ENCODE measurements around the gene PGAP6.
"Not testable (repeated sequence)": the region's sequence is repeated elsewhere in the genome, so short reads cannot be mapped to it uniquely, and the experiment has no call there.

The PGAP6 gene

GRCh38 chr16:401468-402348, 19.9 kb upstream of the PGAP6 start, which contains the start of gene DECR2:
TSS of gene DECR2 (plus strand) at chr16:401885. CDS start at chr16:401964, 79 bp downstream.
- peak; percentile 99 to 100 for DNase-seq

GRCh38 chr16:400061-400591, 18.3 kb upstream of the PGAP6 start:
- DNase-seq = no peak

GRCh38 chr16:399340-400019, 17.7 kb upstream of the PGAP6 start:
- no peak for DNase-seq

DNA sequence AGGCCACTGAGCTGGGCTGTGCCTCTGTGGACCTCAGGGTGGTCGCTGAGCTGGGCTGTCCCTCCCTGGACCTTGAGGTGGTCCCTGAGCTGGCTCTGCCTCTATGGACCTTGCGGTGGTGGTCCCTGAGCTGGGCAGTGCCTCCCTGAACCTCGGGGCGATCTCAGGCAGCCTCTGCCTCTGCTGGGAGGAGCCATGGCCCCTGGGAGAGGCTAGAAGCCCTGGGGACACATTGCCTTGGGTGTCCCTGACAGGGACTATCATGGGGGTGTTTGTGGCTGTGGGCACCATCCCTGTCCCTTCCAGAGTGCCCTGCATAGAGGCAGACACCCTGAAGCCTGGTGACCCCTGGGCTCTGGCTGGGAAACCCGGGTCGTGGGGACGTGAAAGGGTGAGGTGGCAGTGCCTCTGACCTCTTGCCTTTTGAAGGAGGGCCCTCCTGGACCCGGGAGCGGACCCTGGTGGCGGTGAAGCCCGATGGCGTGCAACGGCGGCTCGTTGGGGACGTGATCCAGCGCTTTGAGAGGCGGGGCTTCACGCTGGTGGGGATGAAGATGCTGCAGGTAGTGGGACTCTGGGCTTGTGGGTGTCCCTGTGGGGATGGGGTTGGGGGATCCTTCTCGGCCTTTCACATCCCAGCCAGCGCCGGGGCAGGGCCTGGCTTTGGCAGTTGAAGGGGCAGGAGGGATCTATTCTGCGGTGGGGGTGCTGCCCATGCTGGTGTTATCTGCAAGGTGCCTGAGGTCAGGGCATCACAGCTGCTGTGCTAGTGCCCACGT, 17.0 kb upstream of the PGAP6 start:
- no peak for DNase-seq

- peak in 1 of 2 experiments; percentile 33 for DNase-seq
Measured at GRCh38 chr16:397736-398332, 16.1 kb upstream of the PGAP6 start.

DNA sequence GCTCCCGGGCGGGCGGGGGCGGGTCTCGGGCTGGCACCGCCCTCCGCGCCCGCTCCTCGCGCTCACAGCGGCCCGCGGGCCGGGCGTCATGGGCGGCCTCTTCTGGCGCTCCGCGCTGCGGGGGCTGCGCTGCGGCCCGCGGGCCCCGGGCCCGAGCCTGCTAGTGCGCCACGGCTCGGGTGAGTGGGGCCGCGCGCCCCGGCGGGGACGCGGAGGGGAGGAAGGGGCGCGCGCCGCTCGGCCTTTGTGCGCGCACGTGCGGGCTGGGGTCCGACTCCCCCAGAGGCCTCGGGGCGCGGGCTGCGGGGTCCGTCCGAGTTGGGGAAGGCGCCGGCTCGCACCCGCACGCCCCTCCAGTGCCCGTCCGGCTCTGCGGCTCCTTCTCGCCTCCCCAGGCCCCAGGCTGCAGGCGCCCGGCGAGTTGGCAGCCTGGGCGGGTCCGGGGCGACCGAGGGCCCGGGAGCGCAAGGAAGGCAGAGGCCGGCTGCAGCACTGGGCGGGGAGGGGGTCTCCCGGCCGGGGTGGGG, 15.4 kb upstream of the PGAP6 start, which contains the start of gene NME4:
NME4 (plus strand) TSS at position 65 of the 527 bp plus-strand sequence; CDS start at position 89, 24 bp downstream.
- no peak for DNase-seq

- no peak for DNase-seq
Measured at GRCh38 chr16:396605-397004, 14.8 kb upstream of the PGAP6 start.

GRCh38 chr16:396199-396598, 14.4 kb upstream of the PGAP6 start:
- no peak for DNase-seq

DNA sequence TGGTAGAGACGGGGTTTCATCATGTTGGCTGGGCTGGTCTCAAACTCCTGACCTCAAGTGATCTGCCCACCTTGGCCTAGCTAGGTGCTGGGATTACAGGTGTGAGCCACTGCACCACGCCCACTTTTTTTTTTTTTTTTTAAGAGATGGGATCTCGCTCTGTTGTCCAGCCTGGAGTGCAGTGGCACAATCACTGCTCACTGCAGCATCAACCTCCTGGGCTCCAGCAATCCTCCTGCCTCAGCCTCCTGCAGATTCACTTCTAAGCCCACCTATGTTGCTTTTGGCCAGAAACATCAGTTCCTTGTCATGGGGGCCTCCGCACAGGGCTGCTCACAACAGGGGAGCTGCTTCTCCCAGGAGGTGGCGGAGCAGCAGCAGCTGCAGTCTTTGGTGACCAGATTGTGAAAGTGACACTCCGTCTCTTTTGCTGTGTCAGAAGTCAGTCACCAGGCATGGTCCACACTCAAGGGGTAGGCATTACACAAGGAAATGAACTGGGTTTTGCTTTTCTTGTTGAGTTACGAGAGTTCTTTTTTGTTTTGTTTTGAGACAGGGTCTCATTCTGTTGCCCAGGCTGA, 10.8 kb upstream of the PGAP6 start:
- no peak for DNase-seq

DNA sequence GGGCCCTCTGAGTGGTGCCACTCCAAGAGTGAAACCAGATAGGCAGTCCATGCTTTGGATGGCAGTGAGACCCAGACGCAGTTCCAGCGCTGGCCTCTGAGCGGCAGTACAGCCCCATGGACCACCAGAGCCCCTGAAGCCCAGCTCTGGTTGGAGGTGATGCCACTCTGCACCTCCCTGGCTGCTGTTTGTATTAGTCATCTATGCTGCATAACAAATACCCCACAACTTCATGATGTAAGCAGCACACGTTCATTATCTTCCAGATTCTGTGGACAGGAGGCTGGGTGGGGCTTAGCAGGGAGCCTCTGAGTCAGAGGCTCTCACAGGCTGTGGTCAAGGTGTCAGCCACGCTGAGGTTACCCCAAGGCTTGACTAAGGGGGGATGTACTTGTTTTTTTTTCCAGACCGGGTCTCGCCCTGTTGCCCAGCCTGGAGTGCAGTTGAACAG, 10.1 kb upstream of the PGAP6 start:
- DNase-seq = peak; percentile 86 to 90

- no peak for DNase-seq
Measured at GRCh38 chr16:389352-389751, 7.6 kb upstream of the PGAP6 start.

DNA sequence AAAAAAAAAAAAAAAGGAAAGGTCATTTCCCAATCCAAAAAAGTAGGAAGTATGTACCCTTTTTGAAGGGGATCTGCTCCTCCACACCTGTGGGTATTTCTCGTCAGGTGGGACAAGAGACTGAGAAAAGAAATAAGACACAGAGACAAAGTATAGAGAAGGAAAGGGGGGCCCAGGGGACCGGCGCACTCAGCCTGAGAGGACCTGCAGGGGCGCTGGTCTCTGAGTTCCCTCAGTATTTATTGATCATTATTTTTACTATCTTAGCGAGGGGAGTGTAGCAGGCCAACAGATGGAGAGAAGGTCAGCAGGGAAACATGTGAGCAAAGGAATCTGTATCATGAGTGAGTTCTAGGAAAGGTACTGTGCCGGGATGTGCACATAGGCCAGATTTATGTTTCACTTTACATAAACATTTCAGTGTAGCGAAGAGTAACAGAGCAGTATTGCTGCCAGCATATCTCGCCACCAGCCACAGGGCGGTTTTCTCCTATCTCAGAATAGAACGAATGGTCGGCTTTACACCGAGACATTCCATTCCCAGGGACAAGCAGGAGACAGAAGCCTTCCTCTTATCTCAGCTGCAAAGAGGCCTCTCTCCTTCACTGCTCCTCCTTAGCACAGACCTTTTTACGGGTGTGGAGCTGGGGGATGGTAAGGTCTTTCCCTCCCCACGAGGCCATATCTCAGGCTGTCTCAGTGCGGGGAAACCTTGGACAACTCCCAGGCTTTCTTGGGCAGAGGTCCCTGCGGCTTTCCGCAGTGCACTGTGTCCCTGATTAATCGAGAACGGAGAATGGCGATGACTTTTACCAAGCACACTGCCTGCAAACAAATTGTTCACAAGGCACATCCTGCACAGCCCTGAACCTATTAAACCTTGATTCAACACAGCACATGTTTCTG, 6.2 kb upstream of the PGAP6 start:
- not testable (repeated sequence) for DNase-seq

GRCh38 chr16:386641-387156, 4.9 kb upstream of the PGAP6 start:
- DNase-seq = no peak

GRCh38 chr16:383326-384051, 1.7 kb upstream of the PGAP6 start:
- DNase-seq = peak; percentile 56 to 68

DNA sequence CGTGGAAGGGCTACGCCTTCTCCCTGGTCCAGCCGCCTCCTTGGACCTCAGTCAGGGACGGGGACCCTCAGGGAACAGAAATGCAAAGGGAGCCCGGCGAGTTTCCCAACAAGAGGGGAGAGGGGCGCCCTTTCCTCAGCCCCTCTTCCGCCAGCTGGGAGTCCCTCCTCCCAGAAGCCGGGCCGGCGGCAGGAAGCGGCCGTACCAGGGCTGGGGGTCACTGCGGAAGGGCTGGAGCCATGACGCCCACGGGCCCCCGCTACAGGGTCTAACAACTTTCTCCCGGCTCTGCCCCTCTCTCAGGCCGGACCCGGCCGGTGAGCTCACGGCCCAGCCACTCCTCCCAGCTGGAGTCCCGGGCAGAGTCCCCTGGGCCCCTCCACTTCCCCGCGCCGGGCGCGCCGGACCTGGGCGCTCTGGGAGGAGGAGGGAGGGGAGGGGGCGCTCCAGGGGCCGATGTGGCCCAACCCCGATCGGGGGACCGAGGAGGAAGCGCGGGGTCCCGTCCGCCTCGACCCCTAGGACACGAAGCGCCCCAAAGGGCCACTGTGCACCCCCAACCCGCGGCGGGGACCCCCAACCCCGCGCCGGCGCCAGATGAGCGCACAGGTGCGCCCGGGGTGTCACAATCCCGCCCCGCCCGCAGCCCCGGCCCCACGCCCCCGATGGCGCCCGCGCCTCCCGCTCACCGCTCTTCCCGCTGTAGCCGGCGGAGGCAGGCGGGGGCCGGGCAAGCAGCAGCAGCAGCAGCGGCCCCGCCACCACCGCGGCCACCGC, 578 bp downstream of the PGAP6 start:
- DNase-seq = peak in 1 of 2 experiments; percentile 36

DNA sequence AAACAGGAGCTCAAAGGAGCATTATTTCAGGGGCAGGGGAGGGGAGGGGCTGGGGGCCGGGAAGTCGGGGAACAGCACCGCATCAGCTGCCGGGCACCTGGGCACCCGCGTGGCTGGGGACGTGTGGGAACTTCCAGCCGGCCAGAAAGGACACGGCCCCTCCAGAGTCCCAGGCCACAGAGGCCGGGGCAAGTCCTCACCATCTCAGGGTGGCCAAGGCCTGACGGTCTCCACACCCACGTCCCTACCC, 1.1 kb downstream of the PGAP6 start:
- no peak for DNase-seq

DNA sequence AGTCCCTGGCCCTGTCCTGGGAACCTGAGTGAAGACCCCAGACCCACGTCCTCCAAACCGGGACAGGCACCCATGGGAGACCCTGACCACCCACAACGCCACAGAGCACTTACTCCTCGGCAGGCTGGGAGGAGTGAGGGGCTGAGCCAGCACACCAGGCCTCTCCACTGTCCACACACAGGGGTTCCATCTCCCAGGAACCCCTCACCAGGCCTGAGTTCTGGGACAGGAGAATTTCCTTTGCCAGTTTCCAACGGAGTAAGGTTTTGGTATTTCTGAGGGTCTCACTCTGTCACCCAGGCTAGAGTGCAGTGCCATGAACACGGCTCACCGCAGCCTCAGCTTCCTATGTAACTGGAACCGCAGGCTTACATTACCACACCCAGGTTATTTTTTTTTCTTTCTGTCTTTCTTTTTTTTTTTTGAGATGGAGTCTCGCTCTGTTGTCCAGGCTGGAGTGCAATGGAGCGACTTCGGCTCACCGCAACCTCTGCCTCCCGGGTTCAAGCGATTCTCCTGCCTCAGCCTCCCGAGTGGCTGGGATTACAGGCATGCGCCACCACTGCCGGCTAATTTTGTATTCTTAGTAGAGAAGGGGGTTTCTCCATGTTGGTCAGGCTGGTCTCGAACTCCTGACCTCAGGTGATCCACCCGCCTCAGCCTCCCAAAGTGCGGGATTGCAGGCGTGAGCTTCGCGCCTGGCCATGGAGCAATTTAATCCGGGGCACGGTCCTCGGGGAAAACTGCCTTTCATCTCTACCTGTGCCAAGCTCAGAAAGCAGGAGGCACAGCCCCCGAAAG, 1.6 kb downstream of the PGAP6 start:
- no peak for DNase-seq
